ENCODE data around the gene SLC16A3. TPM values are rescaled to one million over a fixed set of nuclear protein-coding genes. Genes with fewer than 3 reads are reported as not detected.

Gene SLC16A3
- total and polyA plus RNA-seq, 2 experiments from 2014 or later, result 3.5 to 10.6 TPM

GRCh38 chr17:82223517-82223916 is 5.3 kb upstream of the SLC16A3 start:
- Histone ChIP-seq H2AFZ (no peak overlapping the region), H3K4me2 (no peak overlapping the region), H3K4me3 (no peak overlapping the region), H3F3A (replicated peaks; ENCODE audit: low read depth) (no peaks in the 10 kb centered on the region), H3K36me3 (ENCODE audit: insufficient read depth) (no peaks in the 10 kb centered on the region), H3K27ac (ENCODE audit: low read depth) (no peak overlapping the region), H3K9me2 (ENCODE audit: insufficient read depth) (no peaks in the 10 kb centered on the region), H3K4me1 (ENCODE audit: insufficient read depth) (no peaks in the 10 kb centered on the region), H3K79me2 (replicated peaks; ENCODE audit: insufficient read depth) (no peaks in the 10 kb centered on the region), H4K20me1 (replicated peaks; ENCODE audit: insufficient read depth) (no peaks in the 10 kb centered on the region), H3K27me3 (ENCODE audit: insufficient read depth) (peaks cover 22% of the 10 kb centered on the region)
- Mint-ChIP-seq H3K9me3 (peaks cover 2% of the 10 kb centered on the region; the same call in 1 of the 3 replicates), H3K27me3 (ENCODE audit: insufficient read depth, low read depth, poor library complexity) (peaks cover 28% of the 10 kb centered on the region), H3K36me3 (ENCODE audit: low read depth) (no peaks in the 10 kb centered on the region), H3K4me3 (no peak overlapping the region), H3K4me1 (no peaks in the 10 kb centered on the region; the same call in 2 of the 3 replicates), H3K27ac (no peak overlapping the region)
- ATAC-seq, result no peak
- TF ChIP-seq NANOG (IDR thresholded peaks at IDR 0.05; ENCODE audit: borderline replicate concordance), result no peak
- no peak for TF ChIP-seq EZH2 (IDR thresholded peaks at IDR 0.05; ENCODE audit: low read depth, unreplicated experiment)
- TF ChIP-seq ETS1 (IDR thresholded peaks at IDR 0.05), result no peak
- no peak for TF ChIP-seq CTCF (conservative IDR thresholded peaks at IDR 0.05; ENCODE audit: low read depth in 2 of 2)
- TF ChIP-seq CREB1 (CRISPR knock-in tag; IDR thresholded peaks at IDR 0.05; ENCODE audit: low read depth), result no peak
- no peak for TF ChIP-seq ZNF114 (CRISPR knock-in tag; IDR thresholded peaks at IDR 0.05)
- TF ChIP-seq JUNB (IDR thresholded peaks at IDR 0.05; ENCODE audit: unreplicated experiment), result no peak
- no peak for TF ChIP-seq ZNF462 (CRISPR knock-in tag; IDR thresholded peaks at IDR 0.05)
- TF ChIP-seq EZH2phosphoT487 (IDR thresholded peaks at IDR 0.05; ENCODE audit: unreplicated experiment), result no peak
- TF ChIP-seq STAT1 (IDR thresholded peaks at IDR 0.05; ENCODE audit: unreplicated experiment), result no peak
- TF ChIP-seq REST (IDR thresholded peaks at IDR 0.05; ENCODE audit: unreplicated experiment), result no peak
- TF ChIP-seq ZNF331 (CRISPR knock-in tag; IDR thresholded peaks at IDR 0.05; ENCODE audit: low read depth), result no peak
- TF ChIP-seq POLR2AphosphoS5 (IDR thresholded peaks at IDR 0.05; ENCODE audit: low read depth), result no peak
- DNase-seq (ENCODE audit: low spot score), result no peak

Data from GM23338 (cell line).